Esophagus squamous epithelium (tissue), 4 donors: ENCODE measurements around the gene NDUFS1.

Experiments
- POLR2A ChIP-seq, 4 donors: fragments of 450-650 bp; IDR thresholded peaks; one replicate each; pipeline ENCODE4 v1.6.1; 2017; ENCODE audit warnings: antibody characterized with exemption in 4 of 4, mild to moderate bottlenecking in 4 of 4, moderate library complexity in 3 of 4
- TF ChIP-seq, protein P1 (sequence below), 6 experiments: fragments of 450-650 bp in 4 of 6; fragments of 200-600 bp in 2 of 6; sonication (generic) in 2 of 6; IDR thresholded peaks; one replicate each; pipeline ENCODE4 v1.5.1; 2016 to 2019; ENCODE audit warnings: antibody characterized with exemption in 6 of 6, mild to moderate bottlenecking in 4 of 6, moderate library complexity in 4 of 6

DNA sequence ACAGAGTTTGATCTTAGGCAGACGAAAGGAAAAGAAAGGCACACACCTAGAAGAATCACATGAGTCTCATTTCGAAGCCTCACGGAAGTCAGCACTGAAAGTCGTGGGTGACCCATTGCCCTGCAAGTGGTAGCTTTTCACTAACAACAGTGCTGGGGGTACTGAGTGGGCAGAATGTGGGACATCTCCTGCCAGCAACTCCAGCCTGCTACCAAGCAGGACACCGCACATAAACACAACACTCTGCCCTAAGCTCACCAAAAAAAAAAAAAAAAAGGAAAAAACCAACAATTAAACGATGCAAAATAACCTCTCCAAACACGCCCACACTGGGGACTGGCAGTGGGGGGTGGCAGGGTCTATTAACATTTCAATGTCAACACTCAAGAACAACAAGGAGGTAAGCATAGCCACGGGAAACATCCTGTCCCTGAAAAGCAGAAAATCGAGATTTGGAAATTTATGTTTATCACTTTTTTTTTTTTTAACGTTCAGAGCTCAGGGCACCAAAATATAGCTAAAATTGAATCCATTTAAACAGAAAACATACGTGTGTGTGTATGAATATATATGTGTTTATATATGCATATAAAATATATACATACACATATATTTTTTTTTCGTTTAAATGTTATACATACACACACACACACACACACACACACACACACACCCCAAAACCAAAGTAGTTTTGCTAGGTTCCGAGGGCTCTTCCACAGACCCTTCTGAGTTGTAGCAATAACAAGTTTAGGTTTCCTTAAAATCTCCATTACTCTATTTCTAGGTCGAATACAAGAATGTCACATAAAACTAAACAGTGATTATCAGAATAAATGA lies 75.4 kb downstream of the NDUFS1 start:
- TF ChIP-seq POLR2A (IDR thresholded peaks at IDR 0.05) = no peak
- TF ChIP-seq, protein P1, sequence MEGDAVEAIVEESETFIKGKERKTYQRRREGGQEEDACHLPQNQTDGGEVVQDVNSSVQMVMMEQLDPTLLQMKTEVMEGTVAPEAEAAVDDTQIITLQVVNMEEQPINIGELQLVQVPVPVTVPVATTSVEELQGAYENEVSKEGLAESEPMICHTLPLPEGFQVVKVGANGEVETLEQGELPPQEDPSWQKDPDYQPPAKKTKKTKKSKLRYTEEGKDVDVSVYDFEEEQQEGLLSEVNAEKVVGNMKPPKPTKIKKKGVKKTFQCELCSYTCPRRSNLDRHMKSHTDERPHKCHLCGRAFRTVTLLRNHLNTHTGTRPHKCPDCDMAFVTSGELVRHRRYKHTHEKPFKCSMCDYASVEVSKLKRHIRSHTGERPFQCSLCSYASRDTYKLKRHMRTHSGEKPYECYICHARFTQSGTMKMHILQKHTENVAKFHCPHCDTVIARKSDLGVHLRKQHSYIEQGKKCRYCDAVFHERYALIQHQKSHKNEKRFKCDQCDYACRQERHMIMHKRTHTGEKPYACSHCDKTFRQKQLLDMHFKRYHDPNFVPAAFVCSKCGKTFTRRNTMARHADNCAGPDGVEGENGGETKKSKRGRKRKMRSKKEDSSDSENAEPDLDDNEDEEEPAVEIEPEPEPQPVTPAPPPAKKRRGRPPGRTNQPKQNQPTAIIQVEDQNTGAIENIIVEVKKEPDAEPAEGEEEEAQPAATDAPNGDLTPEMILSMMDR (IDR thresholded peaks at IDR 0.05) = no peak
